B cell (primary cell): ENCODE data around the gene SPEM2. TPM values are rescaled to one million over a fixed set of nuclear protein-coding genes. Genes with fewer than 3 reads are reported as not detected.

Experiments
- ATAC-seq: fragments of 200-7000 bp; cut with Tn5 transposase; one replicate; pipeline ENCODE4 v1.10.0; 2021; ENCODE audit warnings: low read depth, mild to moderate bottlenecking, moderate number of reproducible peaks, moderate library complexity
- CTCF ChIA-PET: fragments of 350-600 bp; sonication (Branson Sonifier 250); formaldehyde crosslinking; loops from one replicate; lab custom pipeline; 2021; ENCODE audit warnings: antibody characterized with exemption, inconsistent platforms; lab: Charles Lee
- POLR2A ChIA-PET: fragments of 350-600 bp; sonication (Branson Sonifier 250); formaldehyde crosslinking; loops from one replicate; lab custom pipeline; 2021; ENCODE audit warnings: antibody characterized with exemption; lab: Charles Lee
- DNase-seq: peaks from one replicate; pipeline ENCODE4 v3.0.0; 2013
- H2AFZ ChIP-seq: 2 replicates; pipeline ENCODE4 v1.6.1; 2012; ENCODE audit warnings: mild to moderate bottlenecking, low read depth, low read length; ENCODE audit not compliant: insufficient read depth, poor library complexity, severe bottlenecking
- H3K27ac ChIP-seq, 2 donors: 1 replicate in 1 of 2; 2 replicates in 1 of 2; pipeline ENCODE4 v1.5.1; 2012 to 2013; ENCODE audit warnings: low read length in 2 of 2, mild to moderate bottlenecking in 2 of 2, moderate library complexity in 1 of 2
- H3K27me3 ChIP-seq, 4 experiments: fragments of 200-600 bp in 1 of 4; sonication (generic) in 1 of 4; replicated peaks in 1 of 4; 1 replicate in 2 of 4; 2 replicates in 2 of 4; pipeline versions ENCODE4 v1.6.1 to v1.7.0; 2013 to 2016; ENCODE audit warnings: low read length in 3 of 4, mild to moderate bottlenecking in 2 of 4, mixed read lengths in 1 of 4, moderate library complexity in 1 of 4; ENCODE audit not compliant: insufficient read depth in 4 of 4, control insufficient read depth in 3 of 4; ENCODE audit errors: control extremely low read depth in 1 of 4
- H3K36me3 ChIP-seq, 2 experiments: replicated peaks in 1 of 2; 1 replicate in 1 of 2; 2 replicates in 1 of 2; pipeline versions ENCODE4 v1.6.1 to v1.7.1; 2013; ENCODE audit warnings: low read length in 1 of 2; ENCODE audit not compliant: insufficient read depth in 2 of 2, control insufficient read depth in 1 of 2; ENCODE audit errors: control extremely low read depth in 1 of 2, extremely low read depth in 1 of 2
- H3K4me1 ChIP-seq, 2 donors: fragments of 200-600 bp in 1 of 2; sonication (generic) in 1 of 2; 1 replicate in 1 of 2; 2 replicates in 1 of 2; pipeline versions ENCODE4 v1.5.1 to v1.6.1; 2013 to 2017; ENCODE audit warnings: low read length in 2 of 2; ENCODE audit not compliant: control insufficient read depth in 2 of 2, insufficient read depth in 2 of 2
- H3K4me2 ChIP-seq: replicated peaks from 2 replicates; pipeline ENCODE3; 2012; ENCODE audit warnings: mild to moderate bottlenecking, low read depth, low read length; ENCODE audit not compliant: poor library complexity, severe bottlenecking
- H3K4me3 ChIP-seq, 5 experiments: fragments of 200-600 bp in 1 of 5; sonication (generic) in 1 of 5; 1 replicate in 3 of 5; 2 replicates in 2 of 5; pipeline versions ENCODE4 v1.5.1 to v1.7.0; 2011 to 2016; ENCODE audit warnings: low read length in 4 of 5, mild to moderate bottlenecking in 4 of 5, low read depth in 2 of 5, control low read depth in 1 of 5, moderate library complexity in 1 of 5; ENCODE audit not compliant: insufficient read depth in 1 of 5; ENCODE audit errors: control extremely low read depth in 1 of 5, extremely low read depth in 1 of 5
- H3K79me2 ChIP-seq: fragments of 200-600 bp; sonication (generic); one replicate; pipeline ENCODE4 v1.6.0; 2016; ENCODE audit warnings: low read length; ENCODE audit not compliant: control insufficient read depth, insufficient read depth
- H3K9ac ChIP-seq: fragments of 200-600 bp; sonication (generic); 2 replicates; pipeline ENCODE4 v1.6.1; 2017; ENCODE audit warnings: mild to moderate bottlenecking, low read length, moderate library complexity
- H3K9me3 ChIP-seq, 3 donors: one replicate each; pipeline versions ENCODE4 v1.6.1 to v1.7.1; 2013; ENCODE audit warnings: low read length in 2 of 3; ENCODE audit not compliant: control insufficient read depth in 2 of 3, insufficient read depth in 1 of 3; ENCODE audit errors: control extremely low read depth in 1 of 3
- H4K20me1 ChIP-seq: 2 replicates; pipeline ENCODE4 v1.6.0; 2012; ENCODE audit warnings: mild to moderate bottlenecking, low read length; ENCODE audit not compliant: insufficient read depth, control insufficient read depth, poor library complexity, severe bottlenecking
- H3K27ac Mint-ChIP-seq: one replicate; pipeline ENCODE4 v1.8.0; 2021; ENCODE audit warnings: mixed read lengths
- H3K27me3 Mint-ChIP-seq: one replicate; pipeline ENCODE4 v1.8.0; 2021; ENCODE audit warnings: mixed read lengths
- H3K4me1 Mint-ChIP-seq: one replicate; pipeline ENCODE4 v1.8.0; 2021; ENCODE audit warnings: mixed read lengths
- H3K4me3 Mint-ChIP-seq: one replicate; pipeline ENCODE4 v1.8.0; 2021; ENCODE audit warnings: mixed read lengths
- H3K9me3 Mint-ChIP-seq: one replicate; pipeline ENCODE4 v1.8.0; 2022; ENCODE audit warnings: mixed read lengths; ENCODE audit not compliant: insufficient read depth
- CTCF ChIP-seq: fragments of 200-600 bp; IDR thresholded peaks from one replicate; pipeline ENCODE4 v1.8.0; 2022; ENCODE audit warnings: antibody characterized with exemption, mild to moderate bottlenecking
- EZH2 ChIP-seq: IDR thresholded peaks from 2 replicates; pipeline ENCODE4 v1.6.1; 2012; ENCODE audit warnings: borderline replicate concordance, low read depth, mild to moderate bottlenecking, moderate library complexity, low read length; ENCODE audit not compliant: insufficient read depth, poor library complexity, severe bottlenecking
- WGBS: methylation state at CpG from one replicate; pipeline ENCODE4 v1.1.5; 2013; ENCODE audit warnings: missing lambda C conversion rate; ENCODE audit not compliant: insufficient coverage; 5-methylcytosine and 5-hydroxymethylcytosine counted together
- intact Hi-C: fragments of 100-400 bp; cut with micrococcal nuclease; formaldehyde crosslinking; loops from one replicate; pipeline ENCODE4 v1.10.0; 2022
- polyA plus RNA-seq: library from polyadenylated mRNA; depleted of rRNA; stranded (reverse); fragments of >200 nt; gene quantifications from 2 replicates; pipeline ENCODE4 v1.2.3, GENCODE V29; 2012
- total RNA-seq, 2 donors: library from RNA; stranded (reverse); fragments of 120-200 nt in 1 of 2; gene quantifications; 1 replicate in 1 of 2; 2 replicates in 1 of 2; pipeline versions ENCODE4 v1.2.3 to v1.2.4, GENCODE V29; 2013 to 2022

The SPEM2 gene
- total and polyA plus RNA-seq, 2 donors (not counting 1 experiment from before 2014, with no cell fraction given) = not detected

GRCh38 chr17:7404737-7405349, 20.6 kb upstream of the SPEM2 start:
- Histone ChIP-seq H3K4me2 (peak overlapping the region; percentile 94), H3K36me3 (no peaks in the 10 kb centered on the region), H3K4me1 (peaks cover 17 to 20% of the 10 kb centered on the region in 2 donors), H3K27me3 (peaks cover 0 to 31% (median 4%) of the 10 kb centered on the region in 4 experiments), H3K79me2 (peaks cover 6% of the 10 kb centered on the region), H3K27ac (no peak overlapping the region), H3K9ac (peak overlapping the region; percentile 76), H3K9me3 (peaks cover 0 to 4% (median 0%) of the 10 kb centered on the region in 3 donors), H2AFZ (peak overlapping the region; percentile 87), H3K4me3 (peak overlapping the region in 4 of 5 experiments; percentile 80 to 95 (median 86)), H4K20me1 (no peaks in the 10 kb centered on the region)
- H3K27ac Mint-ChIP-seq = peak overlapping the region; percentile 94
- WGBS = under 1% methylated on average over 57 of the region's 65 CpGs
- TF ChIP-seq CTCF = no peak
- TF ChIP-seq EZH2 = no peak
- H3K4me3 Mint-ChIP-seq = peak overlapping the region; percentile 98
- POLR2A ChIA-PET = interaction anchor here (0.6 to 2.0 kb wide), 11 partner anchors 20 to 179 kb away, joined by 3 to 17 read pairs (median 7); partner anchors contain the start of genes ACAP1, MPDU1, POLR2A and TMEM102
- peaks cover 24% of the 10 kb centered on the region for H3K27me3 Mint-ChIP-seq
- H3K4me1 Mint-ChIP-seq = peaks cover 23% of the 10 kb centered on the region
- DNase-seq (no peak), ATAC-seq (peak; percentile 29)
- intact Hi-C loops = loop anchor here (1.0 to 5.0 kb wide), 11 partner anchors 11 to 190 kb away; partner anchors contain the start of genes EIF5A, KCTD11, NEURL4 and PLSCR3
- CTCF ChIA-PET = interaction anchor here (0.8 to 1.8 kb wide), 6 partner anchors 30 to 75 kb away, joined by 3 to 6 read pairs (median 4); partner anchors contain the start of gene TMEM102
- H3K9me3 Mint-ChIP-seq = no peaks in the 10 kb centered on the region
